GM19438 (cell line): Measurements from ENCODE around the gene RUSC2.
"Not testable (repeated sequence)": the region's sequence is repeated elsewhere in the genome, so short reads cannot be mapped to it uniquely, and the experiment has no call there.

Experiments
- ATAC-seq: cut with Tn5 transposase; IDR thresholded peaks from one replicate; pipeline ENCODE4 v1.9.1; 2021; ENCODE audit warnings: low read depth; ENCODE audit not compliant: unreplicated experiment

The RUSC2 gene

DNA sequence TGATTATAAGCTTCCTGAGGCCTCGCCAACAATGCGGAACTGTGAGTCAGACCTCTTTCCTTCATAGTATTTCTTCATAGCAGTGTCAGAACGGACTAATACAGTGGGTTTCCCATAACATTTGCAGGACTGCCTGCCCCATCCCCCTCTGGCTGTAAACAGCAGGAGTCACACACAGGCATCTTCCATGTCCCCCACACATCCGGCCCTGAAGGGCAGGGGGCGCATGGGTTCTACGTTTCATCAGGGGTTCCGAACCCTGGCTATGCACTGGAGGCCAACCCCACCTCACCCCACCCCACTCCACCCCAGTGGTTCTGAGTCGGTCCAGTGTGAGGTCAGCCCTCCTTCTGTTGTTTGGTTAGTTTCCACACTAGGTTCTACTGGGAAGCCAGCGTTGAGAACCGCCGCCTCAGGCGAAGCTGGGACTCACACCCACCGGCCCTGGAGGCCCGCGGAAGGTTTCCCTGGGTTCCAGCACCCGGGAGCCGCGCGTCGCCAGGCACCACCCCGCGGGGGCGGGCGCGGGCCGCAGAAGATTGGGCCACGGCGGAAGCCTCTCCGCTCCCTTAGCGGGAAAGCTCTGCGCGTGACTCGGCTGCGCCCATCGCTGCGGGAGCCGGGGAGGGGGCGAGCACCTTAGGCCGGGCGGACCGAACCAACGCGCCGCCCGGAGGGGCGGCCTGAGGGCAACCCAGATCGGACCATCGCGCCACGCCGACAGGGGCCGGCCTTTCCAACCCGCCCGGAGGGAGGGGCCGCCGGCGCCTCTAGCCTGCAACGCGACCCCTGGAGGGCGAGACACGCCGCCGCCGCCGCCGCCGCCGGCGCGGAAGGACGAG lies at the start of gene RUSC2:
TSS of gene RUSC2 (plus strand) at position 799 of the 842 bp plus-strand sequence. CDS start 56,411 bp downstream, outside the sequence.
- no peak for ATAC-seq

- no peak for ATAC-seq
These were observed 43.9 kb upstream of the RUSC2 start for GRCh38 chr9:35446012-35446411.

GRCh38 chr9:35448496-35448895 lies 41.4 kb upstream of the RUSC2 start:
- ATAC-seq: no peak

- no peak for ATAC-seq
These were observed 37.4 kb upstream of the RUSC2 start for GRCh38 chr9:35452481-35452880.

GRCh38 chr9:35453786-35454185 lies 36.1 kb upstream of the RUSC2 start:
- no peak for ATAC-seq

GRCh38 chr9:35464141-35465025 lies 25.5 kb upstream of the RUSC2 start:
- no peak for ATAC-seq

- ATAC-seq: no peak
These were observed 19.6 kb upstream of the RUSC2 start for GRCh38 chr9:35470340-35470739.

DNA sequence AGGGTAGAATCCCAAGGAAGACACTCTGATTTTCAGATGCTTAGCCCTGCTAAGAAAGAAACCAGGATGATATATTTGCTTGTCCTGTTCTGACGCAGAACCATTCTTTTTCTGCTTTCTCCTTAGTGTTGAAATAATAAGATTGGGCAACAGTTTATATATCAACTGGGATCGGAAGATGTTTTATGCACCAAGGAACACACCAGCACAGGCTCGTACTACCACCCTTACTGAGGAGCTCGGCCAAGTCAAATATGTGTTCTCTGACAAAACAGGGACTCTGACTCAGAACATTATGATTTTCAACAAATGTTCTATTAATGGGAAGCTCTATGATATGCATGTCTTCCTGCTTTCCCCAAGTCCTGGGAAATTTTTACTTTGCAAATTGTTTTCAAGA lies 19.0 kb upstream of the RUSC2 start:
- no peak for ATAC-seq

DNA sequence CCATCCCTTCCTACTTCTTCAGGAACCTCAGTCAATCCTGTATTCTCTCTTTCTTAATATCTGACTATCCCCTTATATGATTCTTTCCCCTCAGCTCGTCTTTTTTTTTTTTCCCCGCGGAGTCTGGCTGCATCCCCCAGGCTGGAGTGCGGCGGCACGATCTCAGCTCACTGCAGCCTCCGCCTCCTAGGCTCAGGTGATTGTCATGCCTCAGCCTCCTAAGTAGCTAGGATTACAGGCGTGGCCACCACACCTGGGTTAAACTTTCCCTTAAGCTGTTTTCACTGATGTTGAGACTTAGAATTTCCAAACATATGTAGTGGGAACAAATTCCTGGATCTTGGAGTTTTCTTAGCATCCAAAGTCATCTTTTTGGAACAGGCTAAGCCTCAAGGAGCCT lies 13.3 kb upstream of the RUSC2 start:
- no peak for ATAC-seq

DNA sequence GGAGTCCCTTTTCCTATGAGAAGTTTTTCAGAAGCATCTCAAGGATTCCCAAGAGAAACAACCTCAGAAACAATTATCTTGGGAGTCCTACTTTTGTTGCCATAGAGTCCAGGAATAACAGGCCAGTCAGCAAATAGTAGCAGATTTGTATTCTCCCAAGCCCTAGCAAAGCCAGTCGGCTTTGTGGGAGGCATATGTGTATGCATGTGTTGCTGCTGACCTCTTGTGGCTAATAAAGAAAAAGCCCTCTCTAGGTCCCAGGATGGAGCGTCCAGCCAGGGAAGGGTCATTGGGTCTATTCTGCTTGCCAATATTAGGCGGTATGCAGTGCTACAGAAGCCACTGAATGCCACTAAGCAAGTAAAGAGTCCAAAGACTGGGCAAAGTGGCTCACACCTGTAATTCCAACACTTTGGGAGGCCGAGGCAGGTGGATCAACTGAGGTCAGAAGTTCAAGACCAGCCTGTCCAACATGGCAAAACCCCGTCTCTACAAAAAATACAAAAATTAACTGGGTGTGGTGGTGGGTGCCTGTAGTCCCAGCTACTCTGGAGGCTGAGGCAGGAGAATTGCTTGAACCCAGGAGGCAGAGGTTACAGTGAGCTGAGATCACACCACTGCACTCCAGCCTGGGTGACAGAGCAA lies 12.6 kb upstream of the RUSC2 start:
- ATAC-seq: not testable (repeated sequence)

GRCh38 chr9:35478871-35479270 lies 11.0 kb upstream of the RUSC2 start:
- ATAC-seq: no peak

DNA sequence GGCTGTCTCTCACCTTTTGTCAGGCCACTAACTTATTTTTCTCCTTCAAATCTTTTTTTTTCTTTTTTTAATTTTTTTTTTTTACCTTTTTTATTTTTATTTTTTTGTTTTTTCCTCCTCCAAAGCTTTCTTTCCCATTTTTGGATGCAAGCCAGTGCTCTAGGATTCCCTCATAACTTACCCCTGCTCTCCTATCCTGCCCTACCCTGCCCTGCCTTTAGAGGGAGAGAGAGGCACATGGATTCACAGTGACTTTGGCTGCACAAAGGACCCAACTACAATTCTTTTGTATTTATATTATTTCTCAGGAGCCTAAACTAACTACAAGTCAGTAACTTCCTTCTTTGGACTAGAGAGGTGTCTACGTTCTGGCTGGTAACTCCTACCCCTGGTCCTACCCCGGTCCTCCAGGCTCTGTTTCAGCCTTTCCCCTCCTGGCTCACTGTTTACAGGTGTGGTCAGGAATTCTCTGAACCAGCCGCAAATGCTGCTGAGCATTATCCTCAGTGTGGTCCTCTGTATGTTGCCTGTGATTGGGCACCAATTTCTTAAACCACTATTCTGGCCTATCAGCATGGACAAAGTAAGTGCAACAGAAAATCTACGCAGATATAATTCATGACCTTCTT lies 8.4 kb upstream of the RUSC2 start:
- no peak for ATAC-seq

GRCh38 chr9:35482071-35482470 lies 7.8 kb upstream of the RUSC2 start:
- ATAC-seq: no peak

DNA sequence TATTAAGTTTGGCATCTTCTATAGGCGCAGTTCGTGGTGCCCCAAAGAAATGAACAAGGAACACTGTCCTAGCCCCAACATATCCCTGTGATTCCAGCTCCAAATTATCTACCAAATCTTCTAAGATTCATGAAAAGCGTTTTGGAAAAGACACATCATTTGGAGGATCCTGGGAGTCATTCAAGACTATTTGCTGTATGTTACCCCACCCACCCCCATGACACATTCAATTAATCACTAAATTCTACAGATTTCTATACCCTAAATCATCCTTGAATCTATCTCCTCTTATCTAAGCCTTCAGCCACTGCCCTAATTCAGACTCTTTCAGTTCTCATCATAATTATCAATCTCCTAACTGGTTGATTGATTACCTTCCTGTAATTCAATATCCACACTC lies 5.5 kb upstream of the RUSC2 start:
- ATAC-seq: no peak

DNA sequence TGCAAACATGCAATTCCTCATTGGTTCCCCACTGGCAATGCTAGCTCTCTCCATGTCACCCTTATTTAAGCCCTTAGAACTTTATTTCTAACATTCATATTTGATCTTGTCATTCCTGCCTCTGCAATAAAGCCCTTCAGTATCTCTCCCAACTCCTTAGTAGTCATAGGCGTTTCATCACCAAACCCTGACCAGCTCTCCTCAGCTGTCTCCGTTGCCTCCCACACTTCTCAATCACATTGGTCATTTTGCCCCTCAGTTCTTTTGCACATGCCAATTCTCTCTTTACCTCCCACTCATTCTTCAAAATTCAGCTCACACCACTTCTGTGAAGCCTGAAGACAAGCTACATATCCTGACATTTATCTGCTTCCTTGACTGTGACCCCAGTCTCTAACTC lies 2.8 kb upstream of the RUSC2 start:
- ATAC-seq: no peak

GRCh38 chr9:35488021-35488420 lies 1.9 kb upstream of the RUSC2 start:
- no peak for ATAC-seq

DNA sequence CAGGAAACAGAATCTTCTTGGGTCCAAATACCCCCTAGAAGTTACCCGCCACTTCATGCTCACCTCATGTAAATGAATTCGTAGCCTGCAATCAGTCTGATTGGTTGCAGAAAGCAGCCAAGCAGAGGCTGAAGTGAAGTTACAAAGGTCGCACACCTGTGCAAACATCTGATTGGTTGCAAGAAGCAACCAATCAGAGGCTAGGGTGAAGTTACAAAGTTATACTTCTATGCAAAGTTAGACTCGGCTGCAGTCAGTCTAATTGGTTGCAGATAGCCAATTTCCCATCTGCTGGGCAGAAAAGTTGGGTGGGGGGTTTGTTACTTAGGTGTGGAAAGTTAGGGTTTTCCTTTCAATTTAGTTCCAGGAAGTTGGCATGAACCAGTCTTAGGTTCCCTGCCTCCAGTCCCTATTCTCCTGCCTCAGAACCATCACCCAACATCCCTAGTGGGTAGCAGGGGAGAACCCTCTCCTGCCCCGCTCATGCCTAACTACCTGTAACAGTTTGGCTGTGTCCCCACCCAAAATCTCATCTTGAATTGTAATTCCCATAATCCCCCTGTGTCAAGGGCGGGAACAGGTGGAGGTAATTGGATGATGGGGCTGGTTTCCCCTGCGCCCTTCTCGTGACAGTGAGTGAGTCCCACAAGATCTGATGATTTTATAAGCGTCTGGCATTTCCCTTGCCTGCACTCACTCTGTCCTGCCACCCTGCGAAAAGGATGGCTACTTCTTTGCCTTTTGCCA lies 1.2 kb upstream of the RUSC2 start:
- no peak for ATAC-seq

DNA sequence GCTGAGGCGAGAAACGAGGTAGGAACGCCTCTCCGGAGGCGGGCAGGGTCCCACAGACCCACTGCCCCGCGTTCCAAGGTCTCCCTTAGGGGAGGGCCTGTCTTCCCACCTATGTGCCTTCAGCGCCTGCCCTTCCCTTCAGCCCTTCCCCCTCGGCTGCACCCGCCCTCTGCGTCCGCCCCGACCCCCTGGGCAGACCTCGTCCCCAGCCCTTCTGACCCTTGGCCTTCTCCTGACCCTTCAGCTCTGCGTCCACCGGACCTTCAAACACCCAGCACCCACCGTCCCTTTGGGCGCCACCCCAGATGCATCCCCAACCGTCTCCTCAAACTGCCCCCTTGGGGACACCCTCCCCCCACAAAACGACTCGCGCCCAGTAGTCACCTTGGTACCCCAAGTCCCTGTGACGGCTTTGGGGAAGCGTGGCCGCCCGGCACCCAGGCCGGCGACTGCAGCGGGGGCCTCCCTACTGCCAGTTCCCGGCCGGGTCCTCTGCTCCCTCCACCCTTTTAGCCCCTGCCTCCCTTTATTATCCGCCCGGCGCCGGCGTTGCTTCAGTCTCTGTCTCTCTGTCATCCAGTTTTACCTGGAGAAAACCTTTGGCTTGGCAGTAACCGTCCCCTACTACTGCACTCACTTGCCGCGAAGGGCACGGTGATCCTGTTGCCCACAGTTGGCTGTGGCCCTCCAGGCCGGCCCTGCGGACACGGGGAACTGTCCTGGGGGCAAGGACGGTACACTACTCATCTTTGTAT lies 421 bp downstream of the RUSC2 start:
- no peak for ATAC-seq

- no peak for ATAC-seq
These were observed 1.1 kb downstream of the RUSC2 start for GRCh38 chr9:35490910-35491465.
